ENCODE measurements around the gene ADAM12.

ADAM12 gene

GRCh38 chr10:126387931-126388911, at the start of gene ADAM12:
ADAM12 (minus strand) TSS chr10:126388477; CDS start chr10:126388145, 332 bp downstream.
- no peak for DNase-seq

- no peak for DNase-seq
These were observed 49.5 kb upstream of the ADAM12 start for GRCh38 chr10:126437635-126438406.

GRCh38 chr10:126434235-126434634, 46.0 kb upstream of the ADAM12 start:
- DNase-seq = no peak

GRCh38 chr10:126433351-126433750, 45.1 kb upstream of the ADAM12 start:
- DNase-seq = no peak

- no peak for DNase-seq
These were observed 44.2 kb upstream of the ADAM12 start for GRCh38 chr10:126432507-126432906.

GRCh38 chr10:126431816-126432215, 43.5 kb upstream of the ADAM12 start:
- no peak for DNase-seq

- DNase-seq = no peak
These were observed 42.2 kb upstream of the ADAM12 start for GRCh38 chr10:126430512-126430911.

GRCh38 chr10:126429275-126429674, 41.0 kb upstream of the ADAM12 start:
- no peak for DNase-seq

- DNase-seq = no peak
These were observed 37.3 kb upstream of the ADAM12 start for GRCh38 chr10:126425489-126426065.

- no peak for DNase-seq
These were observed 36.8 kb upstream of the ADAM12 start for GRCh38 chr10:126425032-126425431.

- DNase-seq = no peak
These were observed 35.6 kb upstream of the ADAM12 start for GRCh38 chr10:126423732-126424491.

- no peak for DNase-seq
These were observed 34.3 kb upstream of the ADAM12 start for GRCh38 chr10:126422567-126422966.

GRCh38 chr10:126421756-126422256, 33.5 kb upstream of the ADAM12 start:
- DNase-seq = no peak

GRCh38 chr10:126420567-126421300, 32.5 kb upstream of the ADAM12 start:
- DNase-seq = no peak

- DNase-seq = no peak
These were observed 29.0 kb upstream of the ADAM12 start for GRCh38 chr10:126417220-126417825.

- DNase-seq = no peak
These were observed 21.5 kb upstream of the ADAM12 start for GRCh38 chr10:126409821-126410220.

- no peak for DNase-seq
These were observed 20.8 kb upstream of the ADAM12 start for GRCh38 chr10:126408953-126409641.

- no peak for DNase-seq
These were observed 19.6 kb upstream of the ADAM12 start for GRCh38 chr10:126407831-126408230.

- no peak for DNase-seq
These were observed 17.0 kb upstream of the ADAM12 start for GRCh38 chr10:126405239-126405775.

Measured in stimulated activated CD4-positive, alpha-beta T cell treated with anti-CD3 and anti-CD28 coated beads, Interleukin-4, amount 100 ng/mL, for 4 hours (primary cell).